GM21360 (cell line): ENCODE data around the gene OR5B21.
A peak's percentile ranks its signal among the peaks of the same experiment; 100 is the strongest.

Source experiments
- ATAC-seq: cut with Tn5 transposase; IDR thresholded peaks from one replicate; pipeline ENCODE4 v1.9.1; 2021; ENCODE audit warnings: mild to moderate bottlenecking, moderate library complexity; ENCODE audit not compliant: unreplicated experiment

The OR5B21 gene

GRCh38 chr11:58508005-58508404 is at the start of gene OR5B21:
Gene OR5B21 (minus strand): TSS chr11:58508105. CDS start chr11:58508105, 0 bp downstream.
- ATAC-seq, result no peak

GRCh38 chr11:58549644-58550043 is 41.7 kb upstream of the OR5B21 start:
- no peak for ATAC-seq

- ATAC-seq, result no peak
Measured at GRCh38 chr11:58546841-58547240, 38.9 kb upstream of the OR5B21 start.

- no peak for ATAC-seq
Measured at GRCh38 chr11:58531865-58532341, 24.0 kb upstream of the OR5B21 start.

- no peak for ATAC-seq
Measured at GRCh38 chr11:58530236-58530635, 22.3 kb upstream of the OR5B21 start.

GRCh38 chr11:58527429-58527828 is 19.5 kb upstream of the OR5B21 start:
- no peak for ATAC-seq

GRCh38 chr11:58526721-58527120 is 18.8 kb upstream of the OR5B21 start:
- no peak for ATAC-seq

- peak; percentile 89 for ATAC-seq
Measured at GRCh38 chr11:58525037-58525614, 17.2 kb upstream of the OR5B21 start.

GRCh38 chr11:58524232-58525036 is 16.5 kb upstream of the OR5B21 start:
- peak; percentile 45 for ATAC-seq

GRCh38 chr11:58513747-58514367 is 6.0 kb upstream of the OR5B21 start:
- ATAC-seq, result peak; percentile 63

- no peak for ATAC-seq
Measured at GRCh38 chr11:58511636-58512035, 3.7 kb upstream of the OR5B21 start.

- ATAC-seq, result no peak
Measured at GRCh38 chr11:58509748-58510147, 1.8 kb upstream of the OR5B21 start.

GRCh38 chr11:58508814-58509213 is 909 bp upstream of the OR5B21 start:
- ATAC-seq, result no peak

GRCh38 chr11:58507355-58507754 is 550 bp downstream of the OR5B21 start:
- ATAC-seq, result no peak

GRCh38 chr11:58506935-58507334 is 970 bp downstream of the OR5B21 start:
- ATAC-seq, result peak; percentile 51

GRCh38 chr11:58505849-58506248 is 2.1 kb downstream of the OR5B21 start:
- ATAC-seq, result no peak

GRCh38 chr11:58504232-58504631 is 3.7 kb downstream of the OR5B21 start:
- no peak for ATAC-seq

GRCh38 chr11:58503361-58503856 is 4.5 kb downstream of the OR5B21 start:
- peak; percentile 85 for ATAC-seq

GRCh38 chr11:58502004-58502403 is 5.9 kb downstream of the OR5B21 start:
- ATAC-seq, result no peak

GRCh38 chr11:58498464-58498863 is 9.4 kb downstream of the OR5B21 start:
- ATAC-seq, result no peak

- ATAC-seq, result no peak
Measured at GRCh38 chr11:58497951-58498350, 10.0 kb downstream of the OR5B21 start.

- peak; percentile 57 for ATAC-seq
Measured at GRCh38 chr11:58495906-58496305, 12.0 kb downstream of the OR5B21 start.
